ENCODE data around the gene DLG2. TPM values are rescaled to one million over a fixed set of nuclear protein-coding genes. Genes with fewer than 3 reads are reported as not detected.

DLG2 gene
- total and polyA plus RNA-seq, 11 donors, result 2.4 to 13.9 (median 7.1) TPM

GRCh38 chr11:83684071-83684470 lies 1943.1 kb downstream of the DLG2 start:
- Histone ChIP-seq H3K4me3 (no peak overlapping the region), H3K4me1 (no peaks in the 10 kb centered on the region), H3K27ac (no peak overlapping the region), H3K36me3 (no peaks in the 10 kb centered on the region), H3K9me3 (no peaks in the 10 kb centered on the region), H3K27me3 (peaks cover 0 to 13% (median 0%) of the 10 kb centered on the region in 9 donors)
- intact Hi-C loops (cut with DNase I), result loop anchor here in 1 of 10 donors (10.0 kb wide), 1 partner anchor 59 kb away; no protein-coding TSS in a partner anchor
- ATAC-seq (no peak), DNase-seq (no peak)
- 69 to 78% (median 76%) methylated on average over 4 of the region's 4 CpGs for WGBS, 4 donors
- TF ChIP-seq POLR2A (IDR thresholded peaks at IDR 0.05), result no peak
- TF ChIP-seq CTCF (IDR thresholded peaks at IDR 0.05), result no peak

GRCh38 chr11:83682611-83682973 lies 1944.6 kb downstream of the DLG2 start:
- no peak for ATAC-seq

GRCh38 chr11:83681906-83682610 lies 1945.1 kb downstream of the DLG2 start:
- 67 to 71% (median 68%) methylated on average over 10 of the region's 10 CpGs for WGBS, 4 donors
- Histone ChIP-seq H3K27me3 (peaks cover 0 to 13% (median 0%) of the 10 kb centered on the region in 9 donors), H3K36me3 (no peaks in the 10 kb centered on the region), H3K9me3 (no peaks in the 10 kb centered on the region), H3K4me1 (no peaks in the 10 kb centered on the region), H3K4me3 (no peak overlapping the region), H3K27ac (no peak overlapping the region)
- TF ChIP-seq POLR2A (IDR thresholded peaks at IDR 0.05) (no peak), CTCF (IDR thresholded peaks at IDR 0.05) (no peak)
- intact Hi-C loops (cut with DNase I), result loop anchor here in 1 of 10 donors (10.0 kb wide), 1 partner anchor 57 kb away; no protein-coding TSS in a partner anchor
- no peak for ATAC-seq
- DNase-seq, result no peak

More at GRCh38 chr11:83682611-83682973, 1944.6 kb downstream of the DLG2 start:
- Histone ChIP-seq H3K9me3 (no peaks in the 10 kb centered on the region), H3K36me3 (no peaks in the 10 kb centered on the region), H3K27me3 (peaks cover 0 to 13% (median 0%) of the 10 kb centered on the region in 9 donors), H3K4me3 (no peak overlapping the region), H3K4me1 (no peaks in the 10 kb centered on the region), H3K27ac (no peak overlapping the region)
- no peak for TF ChIP-seq POLR2A (IDR thresholded peaks at IDR 0.05)
- TF ChIP-seq CTCF (IDR thresholded peaks at IDR 0.05), result no peak
- intact Hi-C loops (cut with DNase I), result loop anchor here in 1 of 10 donors (10.0 kb wide), 1 partner anchor 58 kb away; no protein-coding TSS in a partner anchor
- no peak for DNase-seq
- WGBS, 4 donors, result 73 to 89% (median 83%) methylated on average over 1 of the region's 1 CpG

- Histone ChIP-seq H3K4me1 (no peaks in the 10 kb centered on the region), H3K27ac (no peak overlapping the region), H3K4me3 (peak overlapping the region in 4 of 12 donors; percentile 5 to 32 (median 29)), H3K9me3 (no peaks in the 10 kb centered on the region), H3K36me3 (no peaks in the 10 kb centered on the region), H3K27me3 (peaks cover 0 to 13% (median 0%) of the 10 kb centered on the region in 9 donors)
- ATAC-seq (no peak), DNase-seq (no peak)
- 65 to 79% (median 73%) methylated on average over 15 of the region's 15 CpGs for WGBS, 4 donors
- intact Hi-C loops (cut with DNase I), result loop anchor here in 1 of 10 donors (10.0 kb wide), 1 partner anchor 56 kb away; no protein-coding TSS in a partner anchor
- TF ChIP-seq CTCF (IDR thresholded peaks at IDR 0.05) (no peak), POLR2A (IDR thresholded peaks at IDR 0.05) (no peak)
These were observed 1945.9 kb downstream of the DLG2 start for GRCh38 chr11:83681031-83681781.
